ENCODE results near the gene GAGE13.
A peak's percentile ranks its signal among the peaks of the same experiment; 100 is the strongest.
"Not testable (repeated sequence)": the region's sequence is repeated elsewhere in the genome, so short reads cannot be mapped to it uniquely, and the experiment has no call there.

Gene GAGE13

DNA sequence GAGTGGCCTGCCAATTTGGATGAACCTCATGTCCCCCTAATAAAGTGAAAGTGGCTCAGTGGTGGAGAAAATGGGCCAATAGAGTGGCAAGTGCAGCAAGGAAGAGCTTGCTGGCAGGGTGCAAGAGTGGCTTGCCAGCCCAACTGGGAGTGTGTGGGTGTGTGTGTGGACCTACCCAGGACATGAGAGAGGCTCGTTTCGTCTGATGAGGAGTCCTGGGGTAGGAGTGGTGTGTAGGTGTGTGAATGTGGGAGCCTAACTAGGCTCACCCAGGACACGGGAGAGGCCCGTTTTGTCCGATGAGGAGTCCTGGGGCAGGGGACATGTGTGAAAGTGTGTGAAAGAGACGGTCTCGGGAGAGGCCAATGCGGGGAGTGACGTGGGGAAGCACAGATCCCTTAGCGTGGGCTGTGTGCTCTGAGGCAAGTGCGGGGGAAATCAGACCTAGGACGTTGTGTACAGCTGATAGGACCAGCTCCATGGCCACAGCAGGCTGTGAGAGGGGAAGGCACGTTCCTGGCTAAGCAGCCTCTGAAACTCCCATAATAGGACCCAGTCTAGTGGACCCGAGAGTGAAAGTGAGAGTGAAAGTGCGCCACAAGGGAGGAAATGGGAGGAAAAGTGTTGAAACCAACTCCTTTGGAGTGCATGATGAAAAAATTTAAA lies 22.6 kb upstream of the GAGE13 start:
- peak in 2 of 3 donors; percentile 35 to 42 for DNase-seq

DNA sequence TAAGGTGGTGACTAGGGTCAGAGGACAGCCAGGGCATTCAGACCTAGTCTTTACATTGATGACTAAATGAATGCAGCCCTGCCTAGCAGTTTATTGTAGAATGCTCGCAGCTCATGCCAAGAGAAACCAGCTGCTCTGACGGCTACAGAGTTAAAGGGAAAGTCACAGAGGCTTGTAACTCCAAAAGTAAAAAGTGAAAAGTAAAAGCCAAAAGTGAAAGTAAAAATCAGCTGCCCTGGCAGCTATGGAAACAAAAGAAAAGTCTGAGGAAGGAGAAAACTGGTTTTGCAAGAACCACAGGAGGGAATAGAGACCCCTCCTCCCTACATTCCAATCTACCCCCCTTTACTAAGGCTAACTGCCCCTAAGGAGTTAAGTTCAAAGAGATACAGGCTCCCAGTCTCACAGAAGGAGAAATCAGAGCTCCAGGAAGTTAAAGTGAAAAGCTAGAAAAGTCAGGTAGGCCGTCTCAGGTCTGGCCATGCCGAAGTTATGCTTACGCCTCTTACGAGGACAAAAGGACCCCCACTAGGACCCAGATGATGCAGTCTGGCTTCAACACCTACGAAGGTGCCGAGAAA lies 21.9 kb upstream of the GAGE13 start:
- peaks cover 0 to 3% (median 0%) of the 10 kb centered on the region in 5 experiments for H3K27me3 ChIP-seq (replicated peaks in 2 of 5; ENCODE audit: control insufficient read depth in 4 of 5, insufficient read depth in 5 of 5, low read length in 4 of 5)
- POLR2A ChIA-PET: no interaction called here
- WGBS (ENCODE audit: insufficient coverage): 23% methylated on average over 4 of the region's 8 CpGs
- peak in 2 of 3 donors; percentile 39 to 55 for DNase-seq
- peak overlapping the region in 5 of 7 experiments; percentile 25 to 70 (median 44) for H3K4me3 ChIP-seq (ENCODE audit: control insufficient read depth in 1 of 7, extremely low read depth in 1 of 7, insufficient read depth in 4 of 7, low read depth in 2 of 7, low read length in 6 of 7)
- H3K9me3 ChIP-seq (ENCODE audit: control extremely low read depth in 1 of 5, control insufficient read depth in 4 of 5, insufficient read depth in 2 of 5, low read depth in 1 of 5, low read length in 4 of 5): no peaks in the 10 kb centered on the region
- H3K27ac ChIP-seq (ENCODE audit: insufficient read depth in 1 of 2, low read depth in 1 of 2, low read length in 2 of 2, poor library complexity in 1 of 2, severe bottlenecking in 2 of 2): peak overlapping the region; percentile 27 to 71
- H3K36me3 ChIP-seq (ENCODE audit: control insufficient read depth in 4 of 4, insufficient read depth in 4 of 4, low read length in 3 of 4): no peaks in the 10 kb centered on the region
- CTCF ChIA-PET: interaction anchor here (1.4 kb wide), 1 partner anchor 18 kb away, joined by 3 read pairs; no protein-coding TSS in a partner anchor
- H3K4me1 ChIP-seq (ENCODE audit: control extremely low read depth in 1 of 4, control insufficient read depth in 4 of 4, insufficient read depth in 4 of 4, low read length in 3 of 4): peaks cover 0 to 18% (median 5%) of the 10 kb centered on the region in 4 experiments

More for the DNA sequence above, 22.6 kb upstream of the GAGE13 start:
- ChIA-PET CTCF (interaction anchor here (1.4 kb wide), 1 partner anchor 17 kb away, joined by 3 read pairs; no protein-coding TSS in a partner anchor), POLR2A (no interaction called here)
- WGBS (ENCODE audit: insufficient coverage): 79% methylated on average over 14 of the region's 15 CpGs
- peaks cover 0 to 3% (median 0%) of the 10 kb centered on the region in 5 experiments for H3K27me3 ChIP-seq (replicated peaks in 2 of 5; ENCODE audit: control insufficient read depth in 4 of 5, insufficient read depth in 5 of 5, low read length in 4 of 5)
- H3K4me3 ChIP-seq (ENCODE audit: control insufficient read depth in 1 of 7, extremely low read depth in 1 of 7, insufficient read depth in 4 of 7, low read depth in 2 of 7, low read length in 6 of 7): peak overlapping the region in 4 of 7 experiments; percentile 25 to 70 (median 50)
- peak overlapping the region in 1 of 2 experiments; percentile 71 for H3K27ac ChIP-seq (ENCODE audit: insufficient read depth in 1 of 2, low read depth in 1 of 2, low read length in 2 of 2, poor library complexity in 1 of 2, severe bottlenecking in 2 of 2)
- H3K4me1 ChIP-seq (ENCODE audit: control extremely low read depth in 1 of 4, control insufficient read depth in 4 of 4, insufficient read depth in 4 of 4, low read length in 3 of 4): peaks cover 0 to 18% (median 5%) of the 10 kb centered on the region in 4 experiments
- no peaks in the 10 kb centered on the region for H3K9me3 ChIP-seq (ENCODE audit: control extremely low read depth in 1 of 5, control insufficient read depth in 4 of 5, insufficient read depth in 2 of 5, low read depth in 1 of 5, low read length in 4 of 5)
- H3K36me3 ChIP-seq (ENCODE audit: control insufficient read depth in 4 of 4, insufficient read depth in 4 of 4, low read length in 3 of 4): no peaks in the 10 kb centered on the region

DNA sequence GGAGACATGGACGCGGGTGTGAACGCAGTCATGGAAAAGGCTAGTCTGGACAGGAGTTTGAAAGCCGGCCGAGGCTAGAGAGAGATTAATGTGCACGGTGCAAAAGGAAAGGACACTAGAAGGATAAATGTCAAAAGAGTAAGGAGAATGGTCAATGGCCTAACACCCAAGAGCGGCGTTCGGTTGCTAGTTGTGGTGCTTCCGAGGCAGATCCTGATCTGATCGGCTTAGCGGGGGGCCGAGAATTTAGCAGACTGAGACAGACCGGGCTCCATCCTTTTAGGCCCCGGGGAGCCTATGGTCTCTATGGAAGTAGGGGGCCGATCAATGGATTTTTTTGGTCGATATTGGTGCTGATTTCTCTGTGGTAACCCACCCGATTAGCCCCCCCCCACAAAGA lies 21.0 kb upstream of the GAGE13 start:
- peaks cover 0 to 18% (median 5%) of the 10 kb centered on the region in 4 experiments for H3K4me1 ChIP-seq (ENCODE audit: control extremely low read depth in 1 of 4, control insufficient read depth in 4 of 4, insufficient read depth in 4 of 4, low read length in 3 of 4)
- WGBS (ENCODE audit: insufficient coverage): 90% methylated on average over 14 of the region's 18 CpGs
- H3K36me3 ChIP-seq (ENCODE audit: control insufficient read depth in 4 of 4, insufficient read depth in 4 of 4, low read length in 3 of 4): no peaks in the 10 kb centered on the region
- H3K9me3 ChIP-seq (ENCODE audit: control extremely low read depth in 1 of 5, control insufficient read depth in 4 of 5, insufficient read depth in 2 of 5, low read depth in 1 of 5, low read length in 4 of 5): no peaks in the 10 kb centered on the region
- H3K27ac ChIP-seq (ENCODE audit: insufficient read depth in 1 of 2, low read depth in 1 of 2, low read length in 2 of 2, poor library complexity in 1 of 2, severe bottlenecking in 2 of 2): no peak overlapping the region
- H3K27me3 ChIP-seq (replicated peaks in 2 of 5; ENCODE audit: control insufficient read depth in 4 of 5, insufficient read depth in 5 of 5, low read length in 4 of 5): peaks cover 0 to 3% (median 0%) of the 10 kb centered on the region in 5 experiments
- H3K4me3 ChIP-seq (ENCODE audit: control insufficient read depth in 1 of 7, extremely low read depth in 1 of 7, insufficient read depth in 4 of 7, low read depth in 2 of 7, low read length in 6 of 7): no peak overlapping the region
- ChIA-PET POLR2A (no interaction called here), CTCF (no interaction called here)
- DNase-seq: no peak

DNA sequence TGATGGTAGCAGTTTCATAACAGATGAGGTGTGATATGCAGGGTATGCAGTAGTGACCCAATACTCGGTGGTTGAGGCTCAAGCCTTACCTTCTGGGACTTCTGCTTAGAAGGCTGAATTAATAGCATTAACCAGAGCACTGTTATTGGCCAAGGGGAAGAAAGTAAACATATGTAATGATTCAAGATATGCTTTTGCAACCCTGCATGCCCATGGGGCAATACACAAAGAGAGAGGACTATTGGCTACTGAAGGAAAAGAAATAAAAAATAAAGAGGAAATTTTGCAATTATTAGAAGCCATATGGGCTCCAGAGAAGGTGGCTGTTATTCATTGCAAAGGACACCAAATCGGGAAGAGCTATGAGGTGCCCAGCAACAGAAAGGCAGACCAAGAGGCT lies 19.2 kb upstream of the GAGE13 start:
- Histone ChIP-seq H3K4me1 (ENCODE audit: control extremely low read depth in 1 of 4, control insufficient read depth in 4 of 4, insufficient read depth in 4 of 4, low read length in 3 of 4) (peaks cover 0 to 18% (median 5%) of the 10 kb centered on the region in 4 experiments), H3K36me3 (ENCODE audit: control insufficient read depth in 4 of 4, insufficient read depth in 4 of 4, low read length in 3 of 4) (no peaks in the 10 kb centered on the region)
- WGBS (ENCODE audit: insufficient coverage): 88% methylated on average over 2 of the region's 2 CpGs

DNA sequence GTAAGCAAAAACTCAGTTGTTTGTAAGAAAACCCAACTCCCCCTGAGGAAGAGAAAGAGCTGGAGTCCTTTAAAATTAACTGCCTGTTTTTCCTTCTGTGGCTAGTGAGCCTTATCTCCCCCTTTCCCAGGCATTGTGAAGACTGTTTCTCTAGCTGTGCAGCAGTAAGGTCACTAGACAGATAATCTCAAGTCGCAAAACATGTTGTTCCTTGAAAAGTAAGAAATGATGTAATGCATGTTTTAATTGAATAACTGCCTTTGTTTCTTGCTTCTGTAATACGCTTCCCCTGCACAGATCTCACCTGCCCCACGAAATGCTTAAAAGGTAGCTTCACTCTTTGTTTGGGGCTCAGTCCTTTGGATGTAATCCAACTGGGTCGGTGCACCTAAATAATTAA lies 15.3 kb upstream of the GAGE13 start:
- ChIA-PET POLR2A (no interaction called here), CTCF (no interaction called here)

More for the DNA sequence above, 19.2 kb upstream of the GAGE13 start:
- H3K27ac ChIP-seq (ENCODE audit: insufficient read depth in 1 of 2, low read depth in 1 of 2, low read length in 2 of 2, poor library complexity in 1 of 2, severe bottlenecking in 2 of 2): no peak overlapping the region
- peaks cover 0 to 3% (median 0%) of the 10 kb centered on the region in 5 experiments for H3K27me3 ChIP-seq (replicated peaks in 2 of 5; ENCODE audit: control insufficient read depth in 4 of 5, insufficient read depth in 5 of 5, low read length in 4 of 5)
- DNase-seq: no peak
- CTCF ChIA-PET: no interaction called here
- H3K4me3 ChIP-seq (ENCODE audit: control insufficient read depth in 1 of 7, extremely low read depth in 1 of 7, insufficient read depth in 4 of 7, low read depth in 2 of 7, low read length in 6 of 7): no peak overlapping the region
- POLR2A ChIA-PET: no interaction called here
- H3K9me3 ChIP-seq (ENCODE audit: control extremely low read depth in 1 of 5, control insufficient read depth in 4 of 5, insufficient read depth in 2 of 5, low read depth in 1 of 5, low read length in 4 of 5): no peaks in the 10 kb centered on the region

DNA sequence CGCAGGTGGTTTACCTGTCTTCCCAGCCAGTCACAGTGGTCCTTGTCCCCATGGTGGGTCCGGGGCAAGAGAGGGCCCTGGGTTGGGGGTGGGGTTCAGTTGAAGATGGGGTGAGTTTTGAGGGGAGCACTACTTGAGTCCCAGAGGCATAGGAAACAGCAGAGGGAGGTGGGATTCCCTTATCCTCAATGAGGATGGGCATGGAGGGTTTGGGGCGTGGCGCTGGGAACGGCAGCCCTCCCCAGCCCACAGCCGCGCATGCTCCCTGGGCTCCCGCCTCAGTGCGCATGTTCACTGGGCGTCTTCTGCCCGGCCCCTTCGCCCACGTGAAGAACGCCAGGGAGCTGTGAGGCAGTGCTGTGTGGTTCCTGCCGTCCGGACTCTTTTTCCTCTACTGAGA lies 9.6 kb upstream of the GAGE13 start, which contains the start of gene GAGE12J:
Gene GAGE12J, plus strand, starts transcription at position 301 of the 400 bp plus-strand sequence. CDS start 1,157 bp downstream, outside the sequence.
- H3K27me3 ChIP-seq (replicated peaks in 2 of 5; ENCODE audit: control insufficient read depth in 4 of 5, insufficient read depth in 5 of 5, low read length in 4 of 5); H3K4me1 ChIP-seq (ENCODE audit: control extremely low read depth in 1 of 4, control insufficient read depth in 4 of 4, insufficient read depth in 4 of 4, low read length in 3 of 4); H3K36me3 ChIP-seq (ENCODE audit: control insufficient read depth in 4 of 4, insufficient read depth in 4 of 4, low read length in 3 of 4); CTCF ChIA-PET; H3K4me3 ChIP-seq (ENCODE audit: control insufficient read depth in 1 of 7, extremely low read depth in 1 of 7, insufficient read depth in 4 of 7, low read depth in 2 of 7, low read length in 6 of 7); H3K27ac ChIP-seq (ENCODE audit: insufficient read depth in 1 of 2, low read depth in 1 of 2, low read length in 2 of 2, poor library complexity in 1 of 2, severe bottlenecking in 2 of 2); H3K9me3 ChIP-seq (ENCODE audit: control extremely low read depth in 1 of 5, control insufficient read depth in 4 of 5, insufficient read depth in 2 of 5, low read depth in 1 of 5, low read length in 4 of 5); DNase-seq; POLR2A ChIA-PET: not testable (repeated sequence)
- no CpG with 5 or more reads among the region's 16 CpGs for WGBS (ENCODE audit: insufficient coverage)

More for the DNA sequence above, 15.3 kb upstream of the GAGE13 start:
- 96% methylated on average over 3 of the region's 4 CpGs for WGBS (ENCODE audit: insufficient coverage)
- H3K4me1 ChIP-seq (ENCODE audit: control extremely low read depth in 1 of 4, control insufficient read depth in 4 of 4, insufficient read depth in 4 of 4, low read length in 3 of 4): no peaks in the 10 kb centered on the region
- H3K27me3 ChIP-seq (replicated peaks in 2 of 5; ENCODE audit: control insufficient read depth in 4 of 5, insufficient read depth in 5 of 5, low read length in 4 of 5): no peaks in the 10 kb centered on the region
- DNase-seq: peak in 1 of 3 donors; percentile 8
- no peaks in the 10 kb centered on the region for H3K36me3 ChIP-seq (ENCODE audit: control insufficient read depth in 4 of 4, insufficient read depth in 4 of 4, low read length in 3 of 4)
- H3K4me3 ChIP-seq (ENCODE audit: control insufficient read depth in 1 of 7, extremely low read depth in 1 of 7, insufficient read depth in 4 of 7, low read depth in 2 of 7, low read length in 6 of 7): no peak overlapping the region
- no peaks in the 10 kb centered on the region for H3K9me3 ChIP-seq (ENCODE audit: control extremely low read depth in 1 of 5, control insufficient read depth in 4 of 5, insufficient read depth in 2 of 5, low read depth in 1 of 5, low read length in 4 of 5)
- H3K27ac ChIP-seq (ENCODE audit: insufficient read depth in 1 of 2, low read depth in 1 of 2, low read length in 2 of 2, poor library complexity in 1 of 2, severe bottlenecking in 2 of 2): no peak overlapping the region

DNA sequence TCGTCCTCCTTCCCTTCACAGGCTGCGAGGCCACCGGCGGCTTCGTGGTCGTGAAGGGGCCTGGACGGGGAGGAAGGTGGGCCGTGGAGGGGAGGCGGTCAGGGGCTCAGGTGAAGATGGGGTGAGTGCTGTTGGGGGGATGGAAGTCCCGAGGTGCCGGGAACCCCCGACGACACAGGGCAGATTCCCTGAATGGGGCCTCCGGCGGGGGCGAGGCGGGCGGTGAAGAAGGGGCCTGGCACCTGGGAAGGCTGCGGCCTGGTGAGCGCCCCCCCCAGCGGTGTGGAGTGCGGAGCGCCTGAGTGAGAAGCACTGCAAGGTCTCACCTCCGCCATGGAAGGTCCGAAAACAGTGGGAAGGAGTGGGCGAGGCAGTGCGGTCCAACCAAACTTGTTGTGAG lies 9.1 kb upstream of the GAGE13 start:
- POLR2A ChIA-PET; DNase-seq; H3K27ac ChIP-seq (ENCODE audit: insufficient read depth in 1 of 2, low read depth in 1 of 2, low read length in 2 of 2, poor library complexity in 1 of 2, severe bottlenecking in 2 of 2); H3K9me3 ChIP-seq (ENCODE audit: control extremely low read depth in 1 of 5, control insufficient read depth in 4 of 5, insufficient read depth in 2 of 5, low read depth in 1 of 5, low read length in 4 of 5); H3K4me1 ChIP-seq (ENCODE audit: control extremely low read depth in 1 of 4, control insufficient read depth in 4 of 4, insufficient read depth in 4 of 4, low read length in 3 of 4); H3K27me3 ChIP-seq (replicated peaks in 2 of 5; ENCODE audit: control insufficient read depth in 4 of 5, insufficient read depth in 5 of 5, low read length in 4 of 5); H3K4me3 ChIP-seq (ENCODE audit: control insufficient read depth in 1 of 7, extremely low read depth in 1 of 7, insufficient read depth in 4 of 7, low read depth in 2 of 7, low read length in 6 of 7); CTCF ChIA-PET; H3K36me3 ChIP-seq (ENCODE audit: control insufficient read depth in 4 of 4, insufficient read depth in 4 of 4, low read length in 3 of 4): not testable (repeated sequence)
- no CpG with 5 or more reads among the region's 27 CpGs for WGBS (ENCODE audit: insufficient coverage)

Measured in common myeloid progenitor, CD34-positive (primary cell).